Measurements from ENCODE around the gene PPP6R2. TPM values are rescaled to one million over a fixed set of nuclear protein-coding genes. Genes with fewer than 3 reads are reported as not detected.

Gene PPP6R2
- total and polyA plus RNA-seq, 2 of the 8 experiments (the other 6 are each of a cell fraction or from before 2014, with no cell fraction given) = 25.0 to 32.2 TPM

DNA sequence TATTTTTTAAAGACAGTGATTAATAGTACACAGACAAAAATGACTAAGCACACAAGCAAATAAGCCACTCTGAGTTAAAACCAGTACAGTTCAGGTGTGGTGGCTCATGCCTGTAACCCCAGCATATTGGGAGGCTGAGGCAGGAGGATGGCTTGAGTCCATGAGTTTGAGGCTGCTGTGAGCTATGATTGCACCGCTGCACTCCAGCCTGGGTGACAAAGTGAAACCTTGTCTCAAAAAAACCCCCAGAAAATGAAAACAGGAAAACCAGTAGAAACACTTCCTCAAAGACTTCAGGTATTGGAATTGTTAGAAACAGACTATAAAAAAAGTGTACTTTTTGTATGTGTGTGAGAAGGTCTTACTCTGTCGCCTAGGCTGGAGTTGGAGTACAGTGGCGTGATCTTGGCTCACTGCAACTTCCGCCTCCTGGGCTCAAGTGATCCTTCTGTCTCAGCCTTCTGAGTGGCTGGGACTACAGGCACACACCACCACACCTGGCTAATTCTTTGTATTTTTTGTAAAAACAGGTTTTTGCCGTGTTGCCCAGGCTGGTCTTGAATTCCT is 33.0 kb downstream of the PPP6R2 start:
- no peaks in the 10 kb centered on the region for H3K9me3 ChIP-seq (ENCODE audit: insufficient read depth in 2 of 2, low read depth in 1 of 2, low read length in 1 of 2)
- H3K36me3 ChIP-seq (ENCODE audit: control insufficient read depth in 2 of 4, insufficient read depth in 4 of 4, low read length in 3 of 4) = peaks cover 0 to 13% (median 5%) of the 10 kb centered on the region in 4 experiments; a peak in 4 of 8 replicates
- no peak overlapping the region for H3K4ac ChIP-seq (replicated peaks; ENCODE audit: insufficient read length, low read depth, low read length)
- no peak overlapping the region for H2BK20ac ChIP-seq (ENCODE audit: low read length)
- no peak for DNase-seq (ENCODE audit: low read depth in 1 of 2, low spot score in 2 of 2)
- 98% methylated on average over 5 of the region's 5 CpGs; no CpG with 5 or more reads in 1 of the 2 experiments for whole genome bisulfite sequencing, 2 experiments (ENCODE audit: extremely low coverage in 1 of 2, insufficient coverage in 1 of 2, insufficient read length in 1 of 2, insufficient replicate concordance in 2 of 2, low coverage in 1 of 2, low lambda C conversion rate in 2 of 2, missing lambda C conversion rate in 1 of 2)
- no peak overlapping the region for H3K9ac ChIP-seq (replicated peaks in 1 of 4; ENCODE audit: extremely low read depth in 1 of 4, low read depth in 3 of 4, low read length in 3 of 4)
- H3K18ac ChIP-seq (ENCODE audit: extremely low read depth, low read length) = no peak overlapping the region
- no peak overlapping the region for H3K14ac ChIP-seq (ENCODE audit: insufficient read length)
- H2AFZ ChIP-seq (ENCODE audit: low read length) = no peak overlapping the region
- TF ChIP-seq TCF12 (IDR thresholded peaks at IDR 0.05; ENCODE audit: low read depth, low read length) = no peak
- TF ChIP-seq HDAC6 (IDR thresholded peaks at IDR 0.05; ENCODE audit: low read depth, low read length) = no peak
- no peak for TF ChIP-seq ZNF274 (IDR thresholded peaks at IDR 0.05; ENCODE audit: borderline replicate concordance, extremely low read depth, low read length)
- no peak for TF ChIP-seq SP2 (IDR thresholded peaks at IDR 0.05; ENCODE audit: low read length)
- ChIA-PET CTCF (ENCODE audit: partially characterized antibody) (interaction anchor here (0.8 to 1.1 kb wide), 3 partner anchors 9 to 156 kb away, joined by 3 to 4 read pairs (median 3); no protein-coding TSS in a partner anchor), POLR2A (ENCODE audit: partially characterized antibody) (no interaction called here)
- H2BK12ac ChIP-seq (ENCODE audit: low read depth, low read length) = no peak overlapping the region
- H4K20me1 ChIP-seq (replicated peaks in 1 of 2; ENCODE audit: control insufficient read depth in 1 of 2, insufficient read depth in 2 of 2, low read length in 2 of 2) = peaks cover 0 to under 1% of the 10 kb centered on the region in 2 experiments
- H4K5ac ChIP-seq (ENCODE audit: insufficient read length, low read depth, low read length) = no peak overlapping the region
- H3K27me3 ChIP-seq (replicated peaks in 1 of 4; ENCODE audit: control insufficient read depth in 3 of 4, extremely low read depth in 1 of 4, insufficient read depth in 3 of 4, low read length in 3 of 4) = no peaks in the 10 kb centered on the region
- H3K79me2 ChIP-seq (ENCODE audit: control insufficient read depth in 1 of 2, insufficient read depth in 2 of 2, low read length in 2 of 2) = no peaks in the 10 kb centered on the region
- H2BK15ac ChIP-seq (ENCODE audit: low read length) = no peak overlapping the region
- H2AK5ac ChIP-seq (ENCODE audit: low read depth, low read length) = no peak overlapping the region
- no peaks in the 10 kb centered on the region for H3K23me2 ChIP-seq (ENCODE audit: low read depth, low read length)
- H3K4me2 ChIP-seq (ENCODE audit: insufficient read depth in 1 of 2, low read depth in 2 of 2, low read length in 2 of 2) = no peak overlapping the region
- FAIRE-seq = no peak
- no peak overlapping the region for H2BK5ac ChIP-seq (ENCODE audit: low read depth, low read length)
- no peak overlapping the region for H3K23ac ChIP-seq (ENCODE audit: insufficient read length)
- H3K4me1 ChIP-seq (replicated peaks in 1 of 4; ENCODE audit: control insufficient read depth in 3 of 4, insufficient read depth in 4 of 4, low read length in 3 of 4) = no peaks in the 10 kb centered on the region
- no peak overlapping the region for H4K91ac ChIP-seq (replicated peaks; ENCODE audit: insufficient read length, low read length)
- no peak overlapping the region for H2BK120ac ChIP-seq (replicated peaks; ENCODE audit: low read depth, low read length)
- no peak overlapping the region for H3K27ac ChIP-seq (ENCODE audit: low read depth, low read length)
- no peaks in the 10 kb centered on the region; the same call in 1 of the 2 replicates for H3K79me1 ChIP-seq (ENCODE audit: low read depth, low read length)
- no peak overlapping the region for H3K4me3 ChIP-seq (ENCODE audit: extremely low read depth in 1 of 4, insufficient read depth in 2 of 4, low read depth in 3 of 4, low read length in 4 of 4)
- H4K8ac ChIP-seq (ENCODE audit: extremely low read depth, insufficient read depth, low read length) = no peak overlapping the region
- H3K56ac ChIP-seq (replicated peaks; ENCODE audit: insufficient read length, low read depth, low read length) = no peak overlapping the region
